DND-41 (cell line): ENCODE results near the gene XYLT1.

Source experiments
- ATAC-seq: fragments of 200-7000 bp; cut with Tn5 transposase; 3 replicates; pipeline ENCODE4 v1.9.1; 2021; ENCODE audit warnings: low read depth; ENCODE audit not compliant: insufficient read depth
- DNase-seq: peaks from one replicate; pipeline ENCODE4 v3.0.0-alpha.2; 2020
- H2AFZ ChIP-seq: 2 replicates; pipeline ENCODE4 v1.6.0; 2012; ENCODE audit warnings: low read depth, low read length
- H3K27ac ChIP-seq: 2 replicates; pipeline ENCODE4 v1.5.1; 2012; ENCODE audit warnings: low read length, inconsistent platforms
- H3K27me3 ChIP-seq: fragments of 200-600 bp; sonication (generic); 2 replicates; pipeline ENCODE4 v1.6.0; 2012; ENCODE audit warnings: low read length, mild to moderate bottlenecking, inconsistent platforms; ENCODE audit not compliant: insufficient read depth, poor library complexity
- H3K36me3 ChIP-seq: 2 replicates; pipeline ENCODE4 v1.5.1; 2012; ENCODE audit warnings: low read length, inconsistent platforms; ENCODE audit not compliant: insufficient read depth
- H3K4me1 ChIP-seq: 2 replicates; pipeline ENCODE4 v1.5.1; 2012; ENCODE audit warnings: mild to moderate bottlenecking, low read length; ENCODE audit not compliant: insufficient read depth
- H3K4me2 ChIP-seq: 2 replicates; pipeline ENCODE4 v1.6.0; 2012; ENCODE audit warnings: mild to moderate bottlenecking, moderate library complexity, low read length, inconsistent platforms; ENCODE audit not compliant: insufficient read depth
- H3K4me3 ChIP-seq, 2 experiments: fragments of 200-600 bp in 1 of 2; shearing (Covaris generic) in 1 of 2; 2 replicates each; pipeline ENCODE4 v1.5.1; 2012 to 2016; ENCODE audit warnings: inconsistent platforms in 2 of 2, low read length in 2 of 2, mild to moderate bottlenecking in 2 of 2, low read depth in 1 of 2, moderate library complexity in 1 of 2
- H3K79me2 ChIP-seq: 2 replicates; pipeline ENCODE4 v1.6.0; 2012; ENCODE audit warnings: low read length, inconsistent platforms; ENCODE audit not compliant: insufficient read depth
- H3K9ac ChIP-seq: 2 replicates; pipeline ENCODE4 v1.6.0; 2012; ENCODE audit warnings: low read depth, mild to moderate bottlenecking, inconsistent platforms, low read length, moderate library complexity
- H3K9me3 ChIP-seq: 2 replicates; pipeline ENCODE4 v1.5.1; 2012; ENCODE audit warnings: low read length, moderate library complexity, mild to moderate bottlenecking, inconsistent platforms; ENCODE audit not compliant: insufficient read depth, severe bottlenecking
- H4K20me1 ChIP-seq: 2 replicates; pipeline ENCODE4 v1.6.0; 2012; ENCODE audit warnings: low read length; ENCODE audit not compliant: insufficient read depth
- EZH2 ChIP-seq: IDR thresholded peaks from 3 replicates; pipeline ENCODE4 v1.6.1; 2012; ENCODE audit warnings: borderline replicate concordance, low read depth, mild to moderate bottlenecking, moderate library complexity, low read length, inconsistent platforms; ENCODE audit not compliant: severe bottlenecking
- TF ChIP-seq, protein P1 (sequence below): IDR thresholded peaks from 2 replicates; pipeline ENCODE4 v1.5.1; 2012; ENCODE audit warnings: borderline replicate concordance, low read length, moderate library complexity, mild to moderate bottlenecking; ENCODE audit not compliant: poor library complexity, severe bottlenecking; ENCODE audit errors: extremely low read depth

The XYLT1 gene

DNA sequence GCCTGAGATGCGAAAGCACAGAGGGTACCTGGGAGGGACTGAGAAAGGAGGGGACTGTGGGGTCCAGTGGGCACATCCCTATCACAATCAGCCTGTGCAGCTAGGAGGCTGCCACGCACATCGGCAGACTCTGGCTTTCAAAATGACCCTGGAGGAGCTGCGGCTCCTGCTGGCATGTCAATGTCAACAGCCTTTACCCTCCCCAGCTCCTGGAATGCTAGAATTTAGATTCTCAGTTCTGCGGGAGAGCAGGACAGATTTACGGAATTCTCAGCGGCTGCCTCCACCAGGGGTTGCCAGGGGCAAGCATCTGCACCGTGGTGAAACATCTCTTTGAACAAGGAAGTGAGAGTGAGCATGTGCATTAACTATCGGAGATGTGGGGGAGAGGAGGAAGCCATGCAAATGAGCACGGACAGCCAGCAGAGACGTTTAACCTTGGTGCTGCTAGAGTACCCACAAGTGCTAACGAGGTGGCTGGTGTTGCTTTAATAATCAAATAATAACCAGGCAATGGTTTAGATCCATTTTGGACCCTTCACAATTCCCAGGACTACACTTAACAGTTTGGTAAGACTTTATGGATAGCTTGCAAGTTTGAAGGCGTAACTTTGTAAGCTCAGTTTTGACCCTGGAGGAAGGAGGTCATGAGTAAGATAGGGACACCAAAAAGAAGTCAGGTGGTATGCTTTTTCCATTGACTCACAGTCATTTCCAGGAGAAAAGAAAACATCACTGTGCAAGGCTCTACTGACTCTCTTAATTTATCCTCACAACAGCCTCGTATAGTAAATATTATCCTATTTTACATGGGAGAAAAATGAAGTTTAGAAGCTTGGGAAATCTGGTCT lies 54.1 kb downstream of the XYLT1 start:
- Histone ChIP-seq H3K9ac (no peak overlapping the region), H3K27ac (no peak overlapping the region)
- no peak for ATAC-seq

DNA sequence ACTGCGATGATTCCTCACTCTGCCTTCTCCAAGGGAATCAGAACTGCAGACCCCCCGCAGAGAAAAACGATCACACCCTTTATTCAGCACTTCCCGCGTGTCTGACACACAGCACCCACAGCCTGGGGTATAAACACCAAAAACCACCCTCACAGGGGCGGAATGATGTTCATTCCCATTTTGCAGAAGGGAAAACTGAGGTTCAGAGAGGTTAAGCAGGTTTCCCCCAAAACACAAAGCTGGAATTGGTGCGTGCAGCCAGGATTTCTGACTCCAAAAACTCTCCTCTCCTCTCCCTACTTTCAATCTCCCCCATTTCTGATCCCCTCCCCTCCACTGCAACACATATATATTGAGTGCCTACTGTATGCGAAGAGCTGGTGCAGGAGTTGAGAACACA lies 55.8 kb downstream of the XYLT1 start:
- H3K79me2 ChIP-seq, result no peaks in the 10 kb centered on the region
- no peaks in the 10 kb centered on the region for H3K9me3 ChIP-seq
- H3K4me2 ChIP-seq, result no peak overlapping the region
- no peak overlapping the region for H3K9ac ChIP-seq
- no peak overlapping the region for H3K27ac ChIP-seq
- H3K27me3 ChIP-seq, result no peaks in the 10 kb centered on the region
- no peak for ATAC-seq
- no peaks in the 10 kb centered on the region for H3K36me3 ChIP-seq
- H2AFZ ChIP-seq, result no peak overlapping the region
- TF ChIP-seq, protein P1, sequence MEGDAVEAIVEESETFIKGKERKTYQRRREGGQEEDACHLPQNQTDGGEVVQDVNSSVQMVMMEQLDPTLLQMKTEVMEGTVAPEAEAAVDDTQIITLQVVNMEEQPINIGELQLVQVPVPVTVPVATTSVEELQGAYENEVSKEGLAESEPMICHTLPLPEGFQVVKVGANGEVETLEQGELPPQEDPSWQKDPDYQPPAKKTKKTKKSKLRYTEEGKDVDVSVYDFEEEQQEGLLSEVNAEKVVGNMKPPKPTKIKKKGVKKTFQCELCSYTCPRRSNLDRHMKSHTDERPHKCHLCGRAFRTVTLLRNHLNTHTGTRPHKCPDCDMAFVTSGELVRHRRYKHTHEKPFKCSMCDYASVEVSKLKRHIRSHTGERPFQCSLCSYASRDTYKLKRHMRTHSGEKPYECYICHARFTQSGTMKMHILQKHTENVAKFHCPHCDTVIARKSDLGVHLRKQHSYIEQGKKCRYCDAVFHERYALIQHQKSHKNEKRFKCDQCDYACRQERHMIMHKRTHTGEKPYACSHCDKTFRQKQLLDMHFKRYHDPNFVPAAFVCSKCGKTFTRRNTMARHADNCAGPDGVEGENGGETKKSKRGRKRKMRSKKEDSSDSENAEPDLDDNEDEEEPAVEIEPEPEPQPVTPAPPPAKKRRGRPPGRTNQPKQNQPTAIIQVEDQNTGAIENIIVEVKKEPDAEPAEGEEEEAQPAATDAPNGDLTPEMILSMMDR, result no peak
- no peak for TF ChIP-seq EZH2
- no peaks in the 10 kb centered on the region; the same call in none of the 2 replicates for H4K20me1 ChIP-seq
- no peak overlapping the region for H3K4me3 ChIP-seq
- no peaks in the 10 kb centered on the region for H3K4me1 ChIP-seq
- DNase-seq, result no peak

More for the DNA sequence above, 54.1 kb downstream of the XYLT1 start:
- H3K79me2 ChIP-seq, result no peaks in the 10 kb centered on the region
- H3K4me3 ChIP-seq, result no peak overlapping the region
- TF ChIP-seq, protein P1, result no peak
- TF ChIP-seq EZH2, result no peak
- H3K4me1 ChIP-seq, result no peaks in the 10 kb centered on the region
- no peaks in the 10 kb centered on the region; the same call in 1 of the 2 replicates for H4K20me1 ChIP-seq
- H3K4me2 ChIP-seq, result no peak overlapping the region
- no peaks in the 10 kb centered on the region for H3K27me3 ChIP-seq
- H3K9me3 ChIP-seq, result no peaks in the 10 kb centered on the region
- H2AFZ ChIP-seq, result no peak overlapping the region
- no peak for DNase-seq
- H3K36me3 ChIP-seq, result no peaks in the 10 kb centered on the region

DNA sequence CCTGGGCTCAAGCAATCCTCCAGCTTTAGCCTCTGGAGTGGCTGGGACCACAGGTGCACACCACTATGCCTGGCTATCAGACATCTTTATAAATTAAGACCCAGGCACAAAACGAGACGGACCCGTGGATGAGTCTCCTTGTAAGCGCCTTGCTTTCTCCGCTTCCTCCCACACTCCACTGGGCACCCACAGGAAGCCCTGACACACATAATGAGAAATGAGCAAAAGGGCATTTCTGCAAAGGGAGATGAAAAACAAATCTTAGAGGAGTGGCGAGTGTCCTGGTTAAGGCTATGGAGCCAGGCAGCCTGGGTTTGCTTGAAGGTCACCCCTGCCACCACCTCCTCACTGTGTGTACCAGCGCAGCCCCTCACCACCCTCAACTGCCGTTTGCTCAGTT lies 56.3 kb downstream of the XYLT1 start:
- Histone ChIP-seq H3K79me2 (no peaks in the 10 kb centered on the region), H3K9me3 (no peaks in the 10 kb centered on the region), H3K4me1 (no peaks in the 10 kb centered on the region), H3K4me3 (no peak overlapping the region), H3K27ac (no peak overlapping the region), H3K4me2 (no peak overlapping the region), H3K36me3 (no peaks in the 10 kb centered on the region), H3K27me3 (no peaks in the 10 kb centered on the region), H3K9ac (no peak overlapping the region), H4K20me1 (no peaks in the 10 kb centered on the region; the same call in none of the 2 replicates), H2AFZ (no peak overlapping the region)
- no peak for ATAC-seq
- no peak for DNase-seq
- TF ChIP-seq, protein P1, result no peak
- TF ChIP-seq EZH2, result no peak
